GM21423 (cell line): ENCODE results near the gene TIFAB.

Experiments
- ATAC-seq: cut with Tn5 transposase; IDR thresholded peaks from one replicate; pipeline ENCODE4 v1.9.1; 2021; ENCODE audit warnings: mild to moderate bottlenecking, moderate library complexity; ENCODE audit not compliant: unreplicated experiment

TIFAB gene

DNA sequence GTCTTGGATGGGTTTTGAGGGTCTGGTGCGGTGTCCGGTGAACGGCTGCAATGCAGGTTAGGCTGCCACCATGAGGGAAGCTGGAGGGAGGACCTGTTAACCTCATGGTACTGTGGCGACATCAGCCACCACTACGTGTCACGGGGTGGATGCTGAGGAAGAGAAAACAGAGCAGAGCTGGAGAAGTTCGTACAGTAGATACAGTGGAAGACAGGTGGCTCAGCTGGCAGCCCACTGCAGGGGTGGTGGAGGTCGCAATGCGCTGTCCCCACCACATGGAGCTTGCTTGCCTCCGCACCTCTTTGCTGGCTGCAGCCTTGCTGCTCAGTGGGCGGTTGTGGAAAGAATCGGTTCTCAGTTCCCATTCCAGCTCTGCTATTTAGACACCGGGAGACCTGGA lies 7.8 kb downstream of the TIFAB start:
- no peak for ATAC-seq

DNA sequence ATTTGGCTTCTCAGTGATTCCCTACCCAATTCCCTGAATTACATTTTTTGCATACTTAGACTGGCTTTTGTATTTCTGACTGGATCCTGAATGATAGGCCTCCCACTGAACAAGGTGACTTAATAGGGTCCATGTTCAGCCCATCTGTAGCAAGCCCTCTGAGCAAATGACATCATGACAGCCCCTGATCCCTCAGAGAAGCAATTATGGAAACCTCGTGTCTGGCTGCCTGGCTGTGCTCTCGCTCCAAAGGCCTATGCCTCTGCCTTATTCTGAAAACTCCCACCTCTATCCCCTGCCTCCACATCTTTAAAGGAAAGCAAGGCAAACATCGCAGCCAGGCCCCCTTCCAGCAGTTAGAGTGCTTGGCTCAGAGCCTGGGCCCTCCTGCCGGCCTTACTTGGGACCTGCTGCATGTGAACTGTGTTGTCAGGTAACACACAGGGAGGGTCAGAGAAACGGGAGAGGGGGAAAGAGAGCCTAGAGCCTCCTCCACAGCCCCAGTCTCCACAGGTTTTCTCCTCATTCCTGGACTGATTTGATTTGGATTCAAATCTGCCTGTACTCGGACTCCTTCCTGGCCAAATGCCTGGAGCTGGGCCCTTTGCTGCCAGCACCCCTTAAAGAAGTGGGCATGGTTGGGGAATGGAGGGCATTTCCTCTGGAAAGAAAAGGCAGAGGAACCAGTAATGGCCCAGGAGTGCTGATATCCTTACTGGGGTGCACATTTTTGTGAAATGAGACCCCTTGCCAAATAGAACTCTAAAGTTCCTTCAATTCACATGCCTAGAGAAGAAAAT lies 8.8 kb downstream of the TIFAB start:
- no peak for ATAC-seq

DNA sequence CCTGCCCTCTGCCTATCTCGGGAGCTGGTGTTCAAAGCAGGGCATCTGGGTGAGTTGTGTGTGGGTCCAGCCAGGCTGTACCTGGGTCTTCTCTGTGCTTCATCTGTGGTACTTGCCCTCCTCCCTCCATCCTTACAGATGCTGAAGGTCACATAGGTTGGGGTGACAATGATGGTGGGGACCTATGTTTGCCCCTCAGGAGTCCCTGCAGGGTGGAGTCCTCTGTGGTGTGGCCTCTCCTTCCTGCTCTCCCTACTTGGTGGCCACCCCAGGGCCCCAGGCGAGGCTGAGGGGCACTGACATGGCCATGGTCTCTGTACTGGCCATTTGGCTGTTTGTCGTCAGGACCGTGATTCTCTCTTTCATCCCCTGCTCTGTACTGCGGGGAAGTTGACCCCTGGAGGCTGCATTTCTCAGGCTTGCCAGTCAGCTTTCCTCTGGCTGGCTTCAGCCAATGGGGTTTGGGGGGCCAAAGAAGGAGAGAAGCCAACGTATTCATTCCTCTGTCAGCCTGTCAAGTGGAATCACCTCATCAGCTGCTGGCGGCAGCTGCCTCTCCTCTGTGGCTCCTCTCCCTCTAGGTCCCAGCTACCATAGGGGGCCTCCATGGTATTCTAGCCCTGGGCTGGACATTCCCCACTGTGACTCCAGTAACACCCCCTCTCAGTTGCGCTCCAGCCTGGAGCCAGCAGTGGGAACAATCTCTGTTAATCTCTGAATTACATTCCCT lies 9.6 kb downstream of the TIFAB start:
- no peak for ATAC-seq

DNA sequence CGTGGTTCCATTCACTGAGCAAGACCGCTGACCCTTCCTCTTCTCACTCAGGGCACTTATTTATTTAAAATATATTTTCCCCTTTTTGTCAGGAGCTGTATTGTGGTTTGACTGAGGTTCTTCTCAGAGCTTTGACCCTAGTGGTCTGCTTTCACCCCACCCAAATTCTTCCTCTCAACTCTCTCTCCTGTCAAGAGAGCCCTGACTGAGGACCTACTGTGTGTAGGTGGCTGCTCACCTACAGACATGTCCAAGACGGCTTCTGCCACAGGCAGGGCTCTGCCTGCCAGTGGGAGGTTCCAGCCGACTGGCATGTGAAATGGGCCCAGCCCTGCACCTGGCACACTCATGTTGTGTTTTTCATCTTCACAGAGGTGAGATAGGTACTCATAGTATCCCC lies 10.2 kb downstream of the TIFAB start:
- no peak for ATAC-seq

DNA sequence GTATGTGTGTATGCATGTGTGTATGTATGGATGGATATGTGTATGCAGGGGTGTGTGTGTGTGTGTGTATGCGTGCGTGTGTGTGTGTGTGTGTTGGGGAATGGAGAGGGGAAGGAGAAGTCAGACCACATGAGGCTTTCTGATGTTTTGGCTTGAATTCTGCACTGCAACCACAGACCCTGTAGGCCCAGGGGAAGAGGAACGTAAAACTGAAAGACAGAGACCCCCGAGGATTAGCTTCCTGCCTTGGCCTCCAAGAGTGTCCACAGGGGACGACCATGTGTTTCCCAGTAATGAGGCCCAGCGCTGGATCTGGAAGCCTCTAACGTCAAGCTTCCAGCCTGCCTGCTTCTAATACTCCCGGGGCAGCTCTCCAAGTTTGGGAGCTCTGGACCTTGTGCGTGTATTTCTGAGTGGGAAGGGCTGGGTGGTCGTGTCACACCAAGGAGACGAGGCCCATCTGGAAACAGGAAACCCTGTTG lies 10.8 kb downstream of the TIFAB start:
- ATAC-seq = no peak

DNA sequence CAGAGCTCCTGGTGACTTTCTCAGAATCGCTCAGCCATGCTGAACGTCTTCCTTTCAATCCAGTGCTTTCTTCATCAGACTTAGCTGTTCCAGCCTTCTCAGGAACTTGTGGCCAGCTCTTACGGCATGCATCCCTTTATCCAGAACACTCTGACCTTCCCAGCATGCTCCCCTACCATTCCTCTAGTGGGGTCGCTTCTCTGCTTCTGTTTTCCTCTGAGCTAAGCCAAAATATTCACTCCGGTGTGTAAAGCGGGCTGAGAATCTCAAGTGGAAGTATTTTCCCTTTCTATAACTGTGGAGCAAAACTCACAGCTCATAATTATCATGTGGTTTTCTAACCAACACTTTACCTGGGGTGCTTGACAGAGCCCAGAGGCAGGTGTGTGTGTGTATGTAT lies 11.2 kb downstream of the TIFAB start:
- no peak for ATAC-seq

DNA sequence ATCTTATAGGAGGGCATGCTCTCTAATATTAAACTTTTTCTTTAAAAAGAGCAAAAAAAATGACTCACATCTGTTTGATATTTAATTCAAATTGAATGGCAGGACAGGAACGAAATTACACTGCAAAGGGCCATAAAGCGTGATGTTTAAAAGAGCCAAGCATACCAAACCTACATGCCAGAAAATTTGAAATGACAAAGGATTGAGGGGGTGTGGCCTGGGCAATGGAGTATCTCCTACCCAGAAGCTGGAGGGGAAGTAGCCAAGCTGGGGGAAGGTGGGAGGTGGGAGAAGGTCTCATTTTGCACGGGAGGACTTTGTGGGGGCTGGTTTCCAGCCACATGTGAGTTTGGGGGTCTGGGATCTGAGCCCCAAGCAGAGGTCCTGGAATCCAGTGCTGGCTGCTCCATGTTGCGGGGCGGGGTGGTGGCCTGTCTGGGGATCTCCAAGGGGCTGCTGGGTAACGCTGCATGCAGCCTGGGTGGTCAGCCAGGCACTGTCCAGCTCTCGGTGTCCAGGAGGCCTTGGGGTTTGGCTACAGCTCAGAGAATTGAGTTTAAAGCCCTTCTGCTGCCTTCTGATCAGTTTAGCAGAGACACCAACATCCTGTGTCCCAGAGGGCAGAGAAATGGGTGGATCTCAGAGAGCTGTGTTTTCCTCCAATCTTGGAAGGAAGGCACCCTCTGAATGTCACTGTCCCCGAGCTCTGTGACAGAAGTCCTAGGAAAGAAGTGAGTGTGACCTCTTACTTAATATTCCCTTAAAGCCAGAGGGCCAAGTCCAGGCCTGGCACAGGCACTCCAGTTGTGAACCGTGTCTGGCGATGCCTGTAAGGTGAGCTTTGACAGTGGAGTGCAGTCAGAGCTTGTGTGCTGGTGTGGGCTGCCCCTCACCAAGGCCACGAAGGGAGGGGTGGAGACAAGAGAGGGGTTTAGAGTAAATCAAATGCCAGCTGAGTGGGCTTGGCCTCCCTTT lies 12.6 kb downstream of the TIFAB start:
- no peak for ATAC-seq

DNA sequence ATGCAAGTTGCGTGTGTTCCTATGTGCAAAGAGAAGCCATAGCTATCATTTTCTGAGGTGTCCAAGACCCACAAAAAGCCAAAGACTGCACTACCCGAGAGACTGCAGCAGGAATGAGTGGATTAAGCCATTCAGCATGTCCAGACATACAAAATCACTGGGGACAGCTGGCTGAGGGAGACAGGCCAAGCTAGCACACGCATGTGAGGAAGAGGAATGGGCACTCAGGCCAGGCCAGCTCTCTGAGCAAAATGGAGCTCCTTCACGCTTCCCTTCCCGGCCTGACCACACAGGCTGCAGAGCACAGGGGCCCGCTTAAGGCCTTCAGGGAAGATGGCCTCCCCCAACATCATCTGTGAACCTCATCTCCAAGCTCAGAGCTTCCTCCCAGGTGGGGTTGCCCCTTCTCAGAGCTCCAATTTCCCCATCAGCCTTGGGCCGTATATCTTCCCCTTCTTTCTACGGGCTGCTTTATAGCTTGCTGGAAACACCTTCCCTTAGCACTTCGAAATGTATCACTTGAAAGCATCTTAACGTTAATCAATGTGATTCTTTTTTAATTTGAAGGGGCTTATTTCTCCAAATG lies 13.4 kb downstream of the TIFAB start:
- ATAC-seq = no peak

DNA sequence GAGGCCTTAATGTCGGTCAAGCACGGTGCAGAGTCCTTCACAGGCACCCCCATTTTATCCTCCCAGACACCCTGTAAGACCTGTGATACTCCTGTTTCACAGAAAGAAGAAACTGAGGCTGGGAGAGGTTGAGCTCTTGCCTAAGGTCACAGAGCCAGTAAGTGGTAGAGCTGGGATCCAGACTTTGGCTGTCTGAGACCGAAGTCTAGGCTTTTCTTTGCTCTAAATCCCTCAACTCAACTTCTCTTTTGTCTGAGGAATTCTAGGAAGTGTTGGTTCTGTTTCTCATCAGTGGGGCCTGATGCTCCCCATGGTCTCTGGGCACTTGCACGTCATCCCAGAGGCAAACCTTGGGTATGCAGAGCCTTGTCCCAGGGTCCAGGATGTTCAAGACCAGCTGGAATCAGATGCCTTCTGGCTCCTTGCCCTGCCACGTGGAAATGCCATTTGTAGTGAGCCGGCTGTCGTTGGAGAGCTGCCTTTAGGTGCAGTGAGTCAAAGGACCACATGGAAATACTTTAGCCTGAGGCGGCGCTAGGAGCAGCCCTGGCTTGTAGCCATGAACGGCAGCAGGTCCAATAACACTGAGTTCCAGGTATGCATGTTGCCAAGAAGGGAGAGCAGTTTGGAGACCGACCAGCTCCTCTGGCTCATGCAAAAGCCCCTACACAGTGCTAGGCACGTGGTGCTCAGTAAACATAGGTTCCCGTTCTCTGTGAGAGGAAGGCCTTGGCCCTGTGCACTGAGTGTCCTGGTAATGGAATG lies 14.2 kb downstream of the TIFAB start:
- ATAC-seq = no peak

DNA sequence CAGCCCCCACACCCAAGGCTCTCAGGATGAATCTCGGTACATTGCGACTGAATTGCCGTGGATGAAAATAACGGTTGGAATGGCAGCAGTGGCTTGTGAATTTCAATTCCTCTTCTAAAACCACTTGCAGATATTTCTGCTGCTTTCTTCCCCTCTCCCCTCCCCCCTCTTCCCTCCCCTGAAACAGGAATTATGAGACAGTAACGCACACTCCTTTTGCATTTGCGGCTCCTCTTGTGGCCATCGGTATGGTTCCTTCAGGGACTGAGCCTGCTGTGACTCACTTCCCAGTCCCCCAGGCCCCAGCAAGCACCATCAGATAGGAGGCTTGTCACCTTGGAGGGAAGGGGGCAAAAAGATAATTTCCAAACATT lies 14.7 kb downstream of the TIFAB start:
- no peak for ATAC-seq

DNA sequence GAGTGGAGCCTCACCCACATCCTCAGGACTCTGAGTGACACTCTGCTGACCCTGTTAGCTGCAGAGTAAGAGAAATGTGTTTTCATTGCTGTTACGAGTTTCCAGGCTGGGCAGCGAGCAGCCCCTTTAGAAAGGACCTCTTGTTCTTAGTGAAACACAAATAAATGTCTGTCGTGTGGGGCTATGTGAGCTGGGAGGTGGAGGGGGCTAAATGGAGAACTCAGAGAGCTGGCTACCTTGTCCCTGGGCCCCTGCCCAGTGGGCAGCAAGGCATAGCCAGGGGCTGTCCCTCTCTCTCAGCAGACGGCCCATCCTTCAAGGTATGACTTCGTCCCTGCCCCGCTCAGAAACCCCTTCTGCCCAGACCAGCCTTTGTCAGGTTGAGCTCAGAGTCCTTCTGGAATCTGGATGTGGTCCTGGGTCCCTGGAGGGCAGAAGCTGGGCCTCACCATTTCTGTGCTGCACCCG lies 15.2 kb downstream of the TIFAB start:
- no peak for ATAC-seq

DNA sequence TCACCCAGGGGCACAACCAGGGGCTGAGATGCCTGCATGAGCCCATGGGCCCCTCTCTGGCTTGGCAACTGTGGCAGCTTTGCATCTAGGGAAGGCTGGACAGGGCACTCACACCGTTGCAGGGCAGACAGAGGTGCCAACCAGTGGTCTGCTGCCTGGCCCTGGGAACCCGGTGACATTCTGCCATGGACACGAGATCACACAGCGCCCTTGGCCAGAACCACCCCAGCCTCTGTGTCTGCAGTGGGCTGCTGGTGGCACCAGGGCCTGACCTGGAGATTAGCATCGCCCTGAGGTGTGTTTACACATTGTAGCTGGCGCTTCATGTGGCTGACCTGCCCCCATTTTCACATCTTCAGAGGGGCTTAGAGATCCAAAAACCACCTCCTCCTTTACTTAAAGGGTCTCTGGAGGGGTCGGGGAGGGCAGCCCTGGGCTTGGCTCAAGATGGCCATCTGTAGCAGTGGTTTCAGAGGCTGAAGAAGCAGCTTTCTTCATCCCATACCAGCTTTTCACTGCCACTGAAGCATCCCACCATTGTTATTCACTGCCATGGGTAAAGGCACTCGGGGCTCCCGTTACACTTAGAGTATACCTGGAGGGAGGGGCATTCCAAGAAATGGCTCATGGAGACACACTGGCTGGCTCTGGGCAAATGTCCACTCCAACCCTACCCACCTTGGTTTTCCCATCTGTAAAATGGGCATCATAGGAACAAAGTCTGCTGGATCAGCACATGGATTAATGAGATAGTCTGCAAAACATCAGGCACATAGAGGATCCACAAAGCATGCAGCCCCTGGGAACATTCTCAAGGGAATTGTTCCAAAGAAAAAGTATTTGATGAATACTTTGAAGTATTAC lies 16.5 kb downstream of the TIFAB start:
- ATAC-seq = no peak

DNA sequence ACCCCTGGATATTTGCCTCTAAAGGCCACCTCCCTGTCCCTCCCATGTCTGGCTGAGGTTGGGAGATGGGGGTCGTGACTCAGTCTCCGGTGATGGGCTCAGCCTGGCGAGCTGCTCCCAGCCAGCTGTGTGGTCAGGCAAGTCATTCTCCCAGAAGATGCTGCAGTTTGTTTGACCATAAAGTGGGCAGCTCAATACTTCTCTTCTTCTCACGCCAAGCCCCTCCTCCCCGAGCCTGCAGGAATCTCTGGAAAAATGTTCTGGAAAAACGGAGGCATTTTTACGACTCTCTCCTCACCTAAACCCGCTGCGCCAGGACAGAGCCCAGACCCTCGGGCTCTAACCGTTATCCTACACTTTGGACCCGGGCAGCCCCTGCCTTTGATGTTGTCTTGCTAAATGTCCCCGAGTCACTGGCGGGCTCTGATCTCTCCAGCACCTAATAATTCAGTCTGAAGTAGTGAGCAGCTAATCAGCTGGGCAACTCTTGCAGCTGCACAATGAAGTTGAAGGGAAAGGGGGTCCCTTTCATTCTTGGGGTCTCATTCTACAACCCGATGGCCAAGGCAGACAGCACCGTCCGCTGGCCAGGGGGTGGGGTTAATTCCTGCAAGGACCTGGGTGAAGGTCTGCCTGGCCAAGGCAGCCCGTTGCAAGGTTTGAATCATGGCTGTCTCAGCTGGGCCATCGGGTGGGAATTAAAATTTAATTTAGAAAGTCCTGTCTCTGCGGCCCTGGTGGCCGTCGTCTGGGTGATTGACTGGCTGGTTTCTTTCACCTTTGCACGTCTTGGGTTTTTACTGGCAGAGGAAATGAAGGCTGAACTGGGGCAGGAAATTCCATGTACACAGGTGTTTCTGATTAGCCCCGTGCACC lies 17.3 kb downstream of the TIFAB start:
- ATAC-seq = no peak

DNA sequence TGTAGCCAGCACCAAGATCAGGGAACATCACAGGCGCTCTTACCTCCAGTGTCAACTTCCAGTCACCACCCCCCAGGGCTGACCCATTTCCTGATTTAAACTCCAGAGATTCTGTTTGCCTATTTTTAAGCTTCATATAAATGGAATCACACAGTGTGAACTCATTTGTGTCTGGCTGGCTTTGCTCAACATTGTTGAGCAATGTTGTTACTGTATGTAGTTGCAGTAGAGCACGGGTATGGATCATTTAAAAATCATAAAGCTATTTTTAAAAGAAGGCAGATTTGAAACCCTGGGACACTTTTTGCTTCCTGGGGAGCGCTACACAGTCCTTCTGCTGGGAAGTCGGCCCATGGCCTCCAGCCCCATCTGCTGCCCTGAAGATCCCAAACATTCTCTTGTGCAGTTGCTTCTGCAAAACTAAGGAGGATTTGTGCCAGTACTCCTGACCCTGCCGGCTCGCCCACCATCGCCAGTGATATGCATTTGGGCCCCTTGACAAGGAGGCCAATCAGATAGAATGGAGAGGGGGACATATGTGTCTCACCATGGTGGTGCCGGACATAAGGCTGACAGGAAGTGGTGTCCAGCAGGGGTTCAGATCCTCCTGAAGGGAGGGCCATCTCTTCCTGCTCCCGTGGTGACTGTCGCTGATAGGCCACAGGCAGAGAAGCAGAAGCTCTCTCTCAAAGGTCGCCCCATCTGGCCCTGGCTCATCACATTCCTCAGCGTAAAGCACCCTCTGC lies 18.3 kb downstream of the TIFAB start:
- ATAC-seq = no peak

DNA sequence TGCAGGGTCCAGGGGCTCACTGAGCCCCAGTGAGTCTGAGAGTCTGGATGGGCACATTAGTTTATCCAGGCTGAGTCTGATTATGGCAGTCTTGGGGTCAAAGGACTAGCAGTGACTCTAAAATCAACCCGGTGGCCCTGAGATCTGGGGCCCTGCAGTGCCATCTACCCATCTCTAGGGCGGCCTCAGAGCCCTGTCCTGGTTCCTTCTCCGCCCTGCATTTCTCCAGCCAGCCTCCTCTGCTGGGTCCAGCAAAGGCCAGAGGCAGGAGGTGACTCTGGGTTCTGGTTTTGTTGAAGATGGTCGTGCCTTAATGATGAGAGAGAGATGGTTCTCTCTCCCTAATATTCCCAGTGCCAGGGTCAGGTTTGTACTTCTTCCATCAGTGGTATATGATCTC lies 20.0 kb downstream of the TIFAB start:
- ATAC-seq = no peak

DNA sequence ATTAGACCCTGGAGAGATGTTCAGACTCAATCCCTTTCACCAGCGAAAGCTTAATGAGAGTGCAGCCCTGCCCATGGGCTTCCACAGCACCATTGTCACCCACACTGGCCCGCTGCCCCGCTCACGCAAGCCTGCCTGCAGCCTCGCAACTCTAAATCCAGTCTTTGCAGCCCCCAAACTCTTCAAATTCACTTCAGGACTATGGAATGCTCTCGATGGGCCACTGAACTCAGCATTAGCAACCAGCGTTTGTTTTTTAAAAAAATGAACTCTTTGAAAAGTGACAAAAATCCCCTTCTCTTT lies 22.1 kb downstream of the TIFAB start:
- ATAC-seq = no peak

DNA sequence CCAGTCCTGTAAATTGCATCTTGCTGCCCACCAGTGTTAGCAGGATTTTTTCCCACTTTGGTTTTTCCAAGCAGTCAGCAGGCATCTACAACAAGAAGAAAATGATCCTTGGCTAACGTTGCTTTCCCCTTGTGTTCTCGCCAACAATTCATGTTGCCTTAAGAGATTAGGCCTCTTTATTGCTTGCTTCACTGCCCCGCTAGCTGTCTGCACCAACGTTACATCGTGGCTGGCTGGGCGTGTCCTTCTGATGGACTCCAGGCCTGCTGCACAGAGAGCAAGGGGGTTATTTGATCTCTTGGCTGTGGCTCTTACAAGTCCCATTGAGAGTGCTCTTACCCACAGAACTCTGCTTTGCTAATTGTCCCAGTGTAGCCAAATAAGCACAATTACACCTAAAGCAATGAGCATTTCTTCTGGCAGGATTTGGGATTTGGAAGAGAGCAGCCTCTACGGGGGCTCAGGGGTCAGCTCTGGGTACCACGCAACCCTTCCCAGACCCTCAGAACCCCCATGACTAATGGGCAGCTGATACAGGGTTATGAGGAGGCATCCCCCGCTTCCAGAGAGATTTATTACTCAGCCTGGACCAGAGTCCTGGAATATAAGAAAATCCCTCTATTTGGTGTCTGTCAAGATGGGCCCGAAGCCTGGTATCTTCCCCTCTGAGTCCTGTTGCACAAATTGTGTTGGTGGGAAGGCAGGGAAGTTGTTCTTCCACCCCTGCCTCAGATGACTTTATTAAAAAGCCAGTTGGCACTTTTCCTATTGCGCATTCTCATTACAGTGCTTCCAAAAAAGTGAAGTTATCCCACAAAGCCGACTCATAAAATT lies 22.6 kb downstream of the TIFAB start:
- ATAC-seq = no peak
